Keratinocyte (primary cell): Measurements from ENCODE around the gene FBXO44.

ENCODE experiments used
- EZH2 ChIP-seq: IDR thresholded peaks from one replicate; pipeline ENCODE4 v1.6.1; 2012; ENCODE audit warnings: inconsistent platforms, mild to moderate bottlenecking, low read length, moderate library complexity
- TF ChIP-seq, protein P1 (sequence below), 3 experiments: IDR thresholded peaks in 1 of 3; conservative IDR thresholded peaks in 1 of 3; optimal IDR thresholded peaks in 1 of 3; 2 replicates in 2 of 3; 3 replicates in 1 of 3; pipeline versions ENCODE3 to v1.5.1; 2011; ENCODE audit warnings: low read length in 3 of 3, mild to moderate bottlenecking in 3 of 3, moderate library complexity in 2 of 3, control low read depth in 1 of 3, inconsistent platforms in 1 of 3; ENCODE audit not compliant: insufficient read depth in 2 of 3; ENCODE audit errors: extremely low read depth in 1 of 3

DNA sequence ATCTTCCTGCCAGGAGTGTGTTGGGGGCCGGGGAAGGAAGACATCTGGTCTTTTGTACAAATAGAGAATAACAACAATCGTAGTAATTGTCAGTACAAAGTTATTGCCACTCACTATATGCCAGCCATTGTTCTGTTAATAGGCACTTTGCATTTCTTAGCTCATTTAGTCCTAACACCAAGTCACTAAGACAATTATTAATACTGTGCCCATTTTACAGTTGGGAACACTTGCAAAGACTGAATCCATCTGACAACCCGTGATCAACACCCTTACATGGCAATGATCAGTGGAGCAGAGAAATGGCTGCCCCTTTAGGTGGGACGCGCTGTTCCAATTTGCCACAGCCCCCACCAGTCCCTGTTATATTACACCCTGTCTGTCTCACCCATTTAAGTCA, 33.8 kb upstream of the FBXO44 start:
- TF ChIP-seq, protein P1, sequence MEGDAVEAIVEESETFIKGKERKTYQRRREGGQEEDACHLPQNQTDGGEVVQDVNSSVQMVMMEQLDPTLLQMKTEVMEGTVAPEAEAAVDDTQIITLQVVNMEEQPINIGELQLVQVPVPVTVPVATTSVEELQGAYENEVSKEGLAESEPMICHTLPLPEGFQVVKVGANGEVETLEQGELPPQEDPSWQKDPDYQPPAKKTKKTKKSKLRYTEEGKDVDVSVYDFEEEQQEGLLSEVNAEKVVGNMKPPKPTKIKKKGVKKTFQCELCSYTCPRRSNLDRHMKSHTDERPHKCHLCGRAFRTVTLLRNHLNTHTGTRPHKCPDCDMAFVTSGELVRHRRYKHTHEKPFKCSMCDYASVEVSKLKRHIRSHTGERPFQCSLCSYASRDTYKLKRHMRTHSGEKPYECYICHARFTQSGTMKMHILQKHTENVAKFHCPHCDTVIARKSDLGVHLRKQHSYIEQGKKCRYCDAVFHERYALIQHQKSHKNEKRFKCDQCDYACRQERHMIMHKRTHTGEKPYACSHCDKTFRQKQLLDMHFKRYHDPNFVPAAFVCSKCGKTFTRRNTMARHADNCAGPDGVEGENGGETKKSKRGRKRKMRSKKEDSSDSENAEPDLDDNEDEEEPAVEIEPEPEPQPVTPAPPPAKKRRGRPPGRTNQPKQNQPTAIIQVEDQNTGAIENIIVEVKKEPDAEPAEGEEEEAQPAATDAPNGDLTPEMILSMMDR (optimal IDR thresholded peaks at IDR 0.05 in 1 of 3, IDR thresholded peaks at IDR 0.05 in 1 of 3, conservative IDR thresholded peaks at IDR 0.05 in 1 of 3; ENCODE audit: extremely low read depth in 1 of 3, insufficient read depth in 2 of 3, low read length in 3 of 3) = no peak
- TF ChIP-seq EZH2 = no peak
